Measurements from ENCODE around the gene LEMD1.

The LEMD1 gene

GRCh38 chr1:205348554-205349487 is 73.0 kb downstream of the LEMD1 start:
- no peak overlapping the region for H3K9ac ChIP-seq (ENCODE audit: low read length)
- H3K27ac ChIP-seq (ENCODE audit: low read depth, low read length), result no peak overlapping the region
- TF ChIP-seq EZH2phosphoT487 (conservative IDR thresholded peaks at IDR 0.05; ENCODE audit: low read length), result no peak
- TF ChIP-seq, protein P1, sequence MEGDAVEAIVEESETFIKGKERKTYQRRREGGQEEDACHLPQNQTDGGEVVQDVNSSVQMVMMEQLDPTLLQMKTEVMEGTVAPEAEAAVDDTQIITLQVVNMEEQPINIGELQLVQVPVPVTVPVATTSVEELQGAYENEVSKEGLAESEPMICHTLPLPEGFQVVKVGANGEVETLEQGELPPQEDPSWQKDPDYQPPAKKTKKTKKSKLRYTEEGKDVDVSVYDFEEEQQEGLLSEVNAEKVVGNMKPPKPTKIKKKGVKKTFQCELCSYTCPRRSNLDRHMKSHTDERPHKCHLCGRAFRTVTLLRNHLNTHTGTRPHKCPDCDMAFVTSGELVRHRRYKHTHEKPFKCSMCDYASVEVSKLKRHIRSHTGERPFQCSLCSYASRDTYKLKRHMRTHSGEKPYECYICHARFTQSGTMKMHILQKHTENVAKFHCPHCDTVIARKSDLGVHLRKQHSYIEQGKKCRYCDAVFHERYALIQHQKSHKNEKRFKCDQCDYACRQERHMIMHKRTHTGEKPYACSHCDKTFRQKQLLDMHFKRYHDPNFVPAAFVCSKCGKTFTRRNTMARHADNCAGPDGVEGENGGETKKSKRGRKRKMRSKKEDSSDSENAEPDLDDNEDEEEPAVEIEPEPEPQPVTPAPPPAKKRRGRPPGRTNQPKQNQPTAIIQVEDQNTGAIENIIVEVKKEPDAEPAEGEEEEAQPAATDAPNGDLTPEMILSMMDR (IDR thresholded peaks at IDR 0.05; ENCODE audit: insufficient read depth, low read length, poor library complexity, severe bottlenecking), result no peak
- H3K79me2 ChIP-seq (ENCODE audit: insufficient read depth, low read length), result no peaks in the 10 kb centered on the region
- H2AFZ ChIP-seq (ENCODE audit: low read depth, low read length, severe bottlenecking), result no peak overlapping the region
- no peaks in the 10 kb centered on the region for H3K36me3 ChIP-seq (ENCODE audit: low read length)
- H3K4me3 ChIP-seq (ENCODE audit: insufficient read depth, low read length, poor library complexity, severe bottlenecking), result no peak overlapping the region
- no peaks in the 10 kb centered on the region for H3K9me3 ChIP-seq (ENCODE audit: insufficient read depth, low read length)
- H3K27me3 ChIP-seq (ENCODE audit: low read length), result no peaks in the 10 kb centered on the region
- H3K9me2 ChIP-seq (replicated peaks; ENCODE audit: insufficient read depth, low read length), result no peaks in the 10 kb centered on the region
- H3F3A ChIP-seq (ENCODE audit: insufficient read depth), result no peaks in the 10 kb centered on the region
- no peak overlapping the region for H3K4me2 ChIP-seq (ENCODE audit: low read depth, low read length, poor library complexity, severe bottlenecking)
- no peaks in the 10 kb centered on the region for H4K20me1 ChIP-seq (ENCODE audit: low read depth, low read length)

DNA sequence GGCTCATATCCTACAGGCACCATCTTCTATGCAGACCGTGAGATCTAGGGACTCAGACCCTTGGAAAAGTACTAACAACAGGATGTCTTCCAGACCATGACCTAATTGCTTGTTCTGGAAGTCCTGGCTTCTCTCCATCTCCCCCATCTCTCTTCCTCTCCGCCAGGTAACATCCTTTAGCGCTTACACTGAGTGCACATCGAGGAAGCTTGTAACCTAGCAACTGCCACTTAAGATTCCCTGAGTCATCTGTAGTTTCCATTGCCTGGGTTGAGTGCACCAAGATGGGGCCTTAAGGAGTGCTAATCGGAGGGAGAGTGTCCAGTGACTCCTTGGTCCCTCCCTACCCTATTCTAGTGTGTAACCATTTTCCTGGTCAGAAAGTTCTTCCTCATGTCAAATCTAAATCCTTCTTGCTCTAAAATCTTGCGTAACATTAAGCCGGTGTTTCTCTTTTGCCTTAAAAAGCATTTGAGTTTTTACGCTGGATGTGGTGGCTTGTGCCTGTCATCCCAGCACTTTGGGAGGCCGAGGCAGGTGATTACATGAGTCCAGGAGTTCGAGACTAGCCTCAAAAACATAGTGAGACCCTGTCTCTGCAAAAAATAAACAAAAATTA is 74.8 kb downstream of the LEMD1 start:
- Histone ChIP-seq H3K4me2 (ENCODE audit: low read depth, low read length, poor library complexity, severe bottlenecking) (no peak overlapping the region), H3K27ac (ENCODE audit: low read depth, low read length) (no peak overlapping the region), H3K9me3 (ENCODE audit: insufficient read depth, low read length) (no peaks in the 10 kb centered on the region), H2AFZ (ENCODE audit: low read depth, low read length, severe bottlenecking) (no peak overlapping the region), H3K9me2 (replicated peaks; ENCODE audit: insufficient read depth, low read length) (no peaks in the 10 kb centered on the region), H3K79me2 (ENCODE audit: insufficient read depth, low read length) (no peaks in the 10 kb centered on the region), H3K27me3 (ENCODE audit: low read length) (no peaks in the 10 kb centered on the region), H3K36me3 (ENCODE audit: low read length) (no peaks in the 10 kb centered on the region), H3K9ac (ENCODE audit: low read length) (no peak overlapping the region), H4K20me1 (ENCODE audit: low read depth, low read length) (no peaks in the 10 kb centered on the region), H3K4me3 (ENCODE audit: insufficient read depth, low read length, poor library complexity, severe bottlenecking) (no peak overlapping the region), H3F3A (ENCODE audit: insufficient read depth) (no peaks in the 10 kb centered on the region)
- no peak for TF ChIP-seq EZH2phosphoT487 (conservative IDR thresholded peaks at IDR 0.05; ENCODE audit: low read length)
- TF ChIP-seq, protein P1 (IDR thresholded peaks at IDR 0.05; ENCODE audit: insufficient read depth, low read length, poor library complexity, severe bottlenecking), result no peak

- no peak overlapping the region for H3K27ac ChIP-seq (ENCODE audit: low read depth, low read length)
- no peaks in the 10 kb centered on the region for H3K27me3 ChIP-seq (ENCODE audit: low read length)
- no peaks in the 10 kb centered on the region for H3F3A ChIP-seq (ENCODE audit: insufficient read depth)
- H3K4me2 ChIP-seq (ENCODE audit: low read depth, low read length, poor library complexity, severe bottlenecking), result no peak overlapping the region
- H3K36me3 ChIP-seq (ENCODE audit: low read length), result no peaks in the 10 kb centered on the region
- no peak overlapping the region for H3K9ac ChIP-seq (ENCODE audit: low read length)
- no peaks in the 10 kb centered on the region for H3K79me2 ChIP-seq (ENCODE audit: insufficient read depth, low read length)
- no peaks in the 10 kb centered on the region for H3K9me3 ChIP-seq (ENCODE audit: insufficient read depth, low read length)
- TF ChIP-seq EZH2phosphoT487 (conservative IDR thresholded peaks at IDR 0.05; ENCODE audit: low read length), result no peak
- TF ChIP-seq, protein P1 (IDR thresholded peaks at IDR 0.05; ENCODE audit: insufficient read depth, low read length, poor library complexity, severe bottlenecking), result no peak
- no peaks in the 10 kb centered on the region for H4K20me1 ChIP-seq (ENCODE audit: low read depth, low read length)
- no peaks in the 10 kb centered on the region for H3K9me2 ChIP-seq (replicated peaks; ENCODE audit: insufficient read depth, low read length)
- H3K4me3 ChIP-seq (ENCODE audit: insufficient read depth, low read length, poor library complexity, severe bottlenecking), result no peak overlapping the region
- no peak overlapping the region for H2AFZ ChIP-seq (ENCODE audit: low read depth, low read length, severe bottlenecking)
Observed at GRCh38 chr1:205345761-205346160, 76.1 kb downstream of the LEMD1 start.
